ENCODE results near the gene AGPAT3.
A peak's percentile ranks its signal among the peaks of the same experiment; 100 is the strongest.
"Not testable (repeated sequence)": the region's sequence is repeated elsewhere in the genome, so short reads cannot be mapped to it uniquely, and the experiment has no call there.

Gene AGPAT3, protein sequence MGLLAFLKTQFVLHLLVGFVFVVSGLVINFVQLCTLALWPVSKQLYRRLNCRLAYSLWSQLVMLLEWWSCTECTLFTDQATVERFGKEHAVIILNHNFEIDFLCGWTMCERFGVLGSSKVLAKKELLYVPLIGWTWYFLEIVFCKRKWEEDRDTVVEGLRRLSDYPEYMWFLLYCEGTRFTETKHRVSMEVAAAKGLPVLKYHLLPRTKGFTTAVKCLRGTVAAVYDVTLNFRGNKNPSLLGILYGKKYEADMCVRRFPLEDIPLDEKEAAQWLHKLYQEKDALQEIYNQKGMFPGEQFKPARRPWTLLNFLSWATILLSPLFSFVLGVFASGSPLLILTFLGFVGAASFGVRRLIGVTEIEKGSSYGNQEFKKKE

DNA sequence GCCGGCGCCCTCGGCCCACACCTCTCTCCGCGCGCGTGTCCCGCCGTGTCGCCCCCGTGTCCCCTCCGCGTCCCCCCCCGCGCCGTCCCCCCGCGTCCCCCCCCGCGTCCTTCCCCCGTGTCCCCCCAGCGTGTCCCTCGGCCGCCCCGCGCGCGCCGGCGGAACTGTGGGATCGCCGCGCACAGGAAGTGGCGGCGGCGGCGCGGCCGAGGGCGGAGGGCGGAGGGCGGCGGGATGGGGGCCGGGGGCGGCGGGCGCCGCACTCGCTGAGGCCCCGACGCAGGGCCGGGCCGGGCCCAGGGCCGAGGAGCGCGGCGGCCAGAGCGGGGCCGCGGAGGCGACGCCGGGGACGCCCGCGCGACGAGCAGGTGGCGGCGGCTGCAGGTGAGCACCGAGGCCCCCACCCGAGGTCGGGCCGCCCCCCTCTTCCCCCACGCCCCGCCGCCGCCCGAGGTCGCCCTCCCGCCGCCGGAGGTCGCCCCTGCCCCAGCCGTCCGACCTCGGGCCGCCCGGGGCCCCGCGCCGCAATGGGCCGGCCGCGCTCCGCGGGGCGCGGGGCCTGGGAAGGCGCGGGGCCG, at the start of gene AGPAT3:
Gene AGPAT3 (plus strand): TSS at position 262 of the 578 bp plus-strand sequence. CDS start 94,459 bp downstream, outside the sequence.
- DNase-seq = peak; percentile 17

DNA sequence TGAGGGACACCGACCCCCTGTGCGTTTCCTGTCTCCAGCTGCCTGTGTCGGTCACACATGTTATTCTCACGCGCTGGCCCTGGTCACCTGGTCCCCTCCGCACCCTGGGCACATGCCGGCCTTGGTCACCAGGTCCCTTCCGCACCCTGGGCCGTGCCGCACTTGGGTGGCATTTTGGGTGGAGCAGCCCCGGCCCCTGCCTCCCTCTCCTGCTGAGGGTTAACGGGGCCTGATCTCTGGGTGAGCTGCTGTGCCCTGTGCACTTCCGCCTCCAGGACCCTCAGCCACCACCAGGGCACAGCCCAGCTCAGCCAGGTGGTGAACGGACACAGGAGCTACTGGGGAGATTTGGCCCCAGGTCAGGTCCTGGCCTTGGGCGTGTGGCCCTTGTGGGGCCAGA, 49.0 kb upstream of the AGPAT3 start:
- no peak for DNase-seq

DNA sequence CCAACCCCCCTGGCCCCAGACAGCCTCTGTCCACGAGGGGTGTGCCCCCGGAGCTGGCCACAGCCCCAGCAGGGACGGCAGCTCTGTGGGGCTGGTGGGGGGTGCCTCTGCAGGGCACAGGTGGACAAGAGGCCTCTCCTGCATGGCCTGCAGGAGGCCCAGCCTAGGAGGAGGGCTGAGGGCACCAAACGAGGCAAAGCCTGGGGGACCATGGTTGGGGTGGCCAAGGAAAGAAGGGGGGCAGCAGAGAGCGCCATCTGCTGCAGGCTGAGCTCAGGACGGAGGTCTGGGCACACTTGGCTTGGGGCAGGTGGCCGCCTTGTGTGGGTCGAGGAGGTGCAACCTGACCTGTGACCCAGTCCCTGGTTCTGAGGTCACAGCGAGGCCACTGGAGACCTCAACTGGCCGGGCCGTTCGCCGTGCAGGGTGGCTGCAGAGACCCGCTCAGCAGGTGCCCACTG, 48.4 kb upstream of the AGPAT3 start:
- no peak for DNase-seq

- no peak for DNase-seq
Measured at GRCh38 chr21:43817157-43818086, 47.6 kb upstream of the AGPAT3 start.

GRCh38 chr21:43818685-43819084, 46.3 kb upstream of the AGPAT3 start:
- no peak for DNase-seq

GRCh38 chr21:43819511-43820405, 45.3 kb upstream of the AGPAT3 start:
- DNase-seq = no peak

DNA sequence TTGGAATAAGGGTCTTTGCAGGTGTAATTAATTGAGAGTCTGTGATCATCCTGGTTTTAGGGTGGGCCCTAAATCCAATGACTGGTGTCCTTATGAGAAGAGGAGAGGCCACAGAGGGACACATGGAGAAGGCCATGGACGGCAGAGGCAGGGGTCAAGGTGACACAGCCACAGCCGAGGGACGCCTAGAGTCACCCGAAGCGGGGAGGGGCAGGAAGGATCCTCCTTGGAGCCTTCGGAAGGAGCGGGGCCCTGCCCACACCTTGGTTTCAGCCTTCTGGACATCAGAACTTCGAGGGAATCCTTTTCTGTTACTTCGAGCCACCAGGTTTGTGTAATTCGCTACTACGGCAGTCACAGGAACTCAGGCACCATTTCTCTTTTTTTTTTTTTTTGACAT, 44.6 kb upstream of the AGPAT3 start:
- no peak for DNase-seq

DNA sequence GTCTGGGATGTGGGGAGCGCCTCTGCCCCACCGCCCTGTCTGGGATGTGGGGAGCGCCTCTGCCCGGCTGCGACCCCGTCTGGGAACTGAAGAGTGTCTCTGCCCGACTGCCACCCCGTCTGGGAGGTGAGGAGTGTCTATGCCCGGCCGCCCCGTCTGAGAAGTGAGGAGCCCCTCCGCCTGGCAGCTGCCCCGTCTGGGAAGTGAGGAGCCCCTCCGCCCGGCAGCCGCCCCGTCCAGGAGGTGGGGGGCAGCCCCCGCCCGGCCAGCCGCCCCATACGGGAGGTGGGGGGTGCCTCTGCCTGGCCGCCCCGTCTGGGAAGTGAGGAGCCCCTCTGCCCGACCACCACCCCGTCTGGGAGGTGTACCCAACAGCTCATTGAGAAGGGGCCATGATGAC, 42.9 kb upstream of the AGPAT3 start:
- not testable (repeated sequence) for DNase-seq

DNA sequence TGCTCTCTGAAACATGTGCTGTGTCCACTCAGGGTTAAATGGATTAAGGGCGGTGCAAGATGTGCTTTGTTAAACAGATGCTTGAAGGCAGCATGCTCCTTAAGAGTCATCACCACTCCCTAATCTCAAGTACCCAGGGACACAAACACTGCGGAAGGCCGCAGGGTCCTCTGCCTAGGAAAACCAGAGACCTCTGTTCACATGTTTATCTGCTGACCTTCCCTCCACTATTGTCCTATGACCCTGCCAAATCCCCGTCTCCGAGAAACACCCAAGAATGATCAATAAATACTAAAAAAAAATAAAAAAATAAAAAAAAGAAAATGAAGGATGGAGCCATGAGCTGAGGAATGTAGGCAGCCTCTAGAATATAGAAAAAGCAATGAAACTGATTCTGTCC, 42.3 kb upstream of the AGPAT3 start:
- not testable (repeated sequence) for DNase-seq

GRCh38 chr21:43824333-43825241, 40.4 kb upstream of the AGPAT3 start:
- DNase-seq = no peak

- DNase-seq = no peak
Measured at GRCh38 chr21:43825242-43825935, 39.6 kb upstream of the AGPAT3 start.

DNA sequence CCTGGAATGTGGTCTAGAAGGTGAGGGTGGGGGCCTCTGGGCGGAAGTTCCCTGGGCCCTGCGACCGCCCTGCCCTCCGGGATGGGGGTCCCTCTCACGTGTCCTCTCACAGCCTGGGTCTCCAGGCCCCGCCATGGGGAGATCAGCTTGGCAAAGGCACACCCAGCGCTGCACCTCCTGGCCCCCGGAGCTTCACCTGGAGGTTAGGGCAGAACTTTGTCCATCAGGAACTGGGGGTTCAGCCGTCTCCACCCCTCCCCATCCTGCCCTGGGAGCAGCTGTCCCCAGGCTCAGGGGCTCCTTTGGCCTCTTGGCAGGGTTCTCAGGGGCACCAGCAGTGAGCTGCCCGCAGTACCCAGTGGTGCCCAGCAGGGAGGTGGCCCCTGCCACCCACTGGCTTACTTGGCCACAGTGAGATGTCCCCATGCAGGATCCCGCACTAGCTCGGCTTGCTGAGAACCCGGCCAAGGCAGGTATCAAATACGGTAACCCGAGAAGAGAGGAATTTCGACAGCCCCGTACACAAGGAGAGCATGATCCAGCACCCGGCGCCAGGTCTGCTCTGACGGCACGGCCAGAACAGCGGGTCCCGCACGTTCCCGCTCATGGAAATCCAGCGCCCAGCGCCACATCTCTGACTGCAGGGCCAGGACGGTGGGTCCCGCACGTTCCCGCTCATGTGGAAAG, 38.9 kb upstream of the AGPAT3 start:
- DNase-seq = no peak

DNA sequence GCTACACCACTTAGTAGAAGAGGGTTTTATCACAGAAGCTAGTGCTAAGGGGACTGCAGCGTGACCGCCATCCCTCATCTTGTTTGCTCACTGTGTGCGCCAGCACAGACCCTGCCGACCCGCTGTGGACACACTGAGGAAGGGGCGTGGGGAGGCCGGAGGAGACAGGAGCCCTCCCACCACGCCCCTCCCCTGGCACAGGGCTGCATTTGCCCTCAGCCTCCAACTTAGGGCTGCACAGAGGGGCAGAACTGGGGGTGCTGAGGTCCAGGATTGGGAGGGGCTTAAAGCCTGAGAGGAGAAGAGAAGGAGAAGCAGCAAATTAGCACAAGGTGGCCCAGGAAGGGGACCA, 38.4 kb upstream of the AGPAT3 start:
- no peak for DNase-seq

GRCh38 chr21:43827015-43827611, 37.9 kb upstream of the AGPAT3 start:
- no peak for DNase-seq

- no peak for DNase-seq
Measured at GRCh38 chr21:43829161-43829560, 35.9 kb upstream of the AGPAT3 start.

DNA sequence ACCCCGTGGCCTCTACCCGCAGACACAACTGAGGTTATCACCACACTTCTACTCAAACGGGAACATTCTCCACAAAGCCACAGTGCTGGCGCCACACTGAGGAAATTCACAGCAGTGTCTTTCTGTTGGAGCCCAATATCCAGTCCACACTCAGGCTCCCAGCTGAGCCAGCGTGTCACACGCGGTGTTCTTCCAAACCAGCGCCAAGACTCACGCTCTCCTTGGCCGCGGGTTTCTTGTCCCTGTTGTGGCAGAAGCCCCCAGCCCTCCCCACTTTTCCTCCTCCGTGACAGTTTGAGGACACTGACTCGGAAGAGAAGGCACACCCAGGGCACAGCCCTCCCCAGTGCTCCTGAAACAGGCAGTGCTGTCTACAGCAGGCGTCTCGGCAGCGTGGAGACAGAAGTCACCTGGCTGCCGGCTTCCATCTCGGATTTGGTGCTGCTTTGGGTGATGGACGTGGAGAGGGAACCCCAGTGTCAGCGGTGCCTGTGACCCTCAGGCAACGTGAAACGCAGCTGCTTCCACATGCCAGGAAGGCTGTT, 35.4 kb upstream of the AGPAT3 start:
- DNase-seq = no peak

- DNase-seq = no peak
Measured at GRCh38 chr21:43832158-43832550, 32.9 kb upstream of the AGPAT3 start.

DNA sequence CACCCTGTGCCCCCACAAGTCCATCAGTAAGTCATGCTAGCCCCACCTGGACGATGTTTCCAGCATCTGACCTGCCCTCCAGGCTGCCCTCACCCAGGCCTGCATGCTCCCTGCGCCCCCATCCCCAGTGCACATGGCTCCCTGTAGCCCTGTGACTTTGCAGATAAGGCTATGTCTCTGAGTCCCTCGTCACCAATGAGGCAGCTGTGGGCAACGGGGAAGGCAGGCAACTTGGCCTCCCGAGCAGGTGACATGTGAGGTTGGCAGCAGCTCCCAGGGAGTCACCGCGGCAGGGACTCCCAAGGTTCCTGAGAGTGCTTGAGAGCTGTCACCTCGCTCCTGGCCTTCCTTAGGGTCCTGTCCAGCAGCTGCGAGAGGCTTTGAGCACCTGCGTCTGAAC, 32.4 kb upstream of the AGPAT3 start:
- no peak for DNase-seq

- DNase-seq = no peak
Measured at GRCh38 chr21:43834146-43834905, 30.7 kb upstream of the AGPAT3 start.
